ENCODE results near the gene TRAPPC11.

GRCh38 chr4:183751106-183751505 is 92.0 kb downstream of the TRAPPC11 start:
- TF ChIP-seq POLR2A (IDR thresholded peaks at IDR 0.05), result no peak
- no peak for TF ChIP-seq CTCF (IDR thresholded peaks at IDR 0.05)

Data from breast epithelium (tissue), 3 donors.